Measurements from ENCODE around the gene KRTAP10-4. TPM values are rescaled to one million over a fixed set of nuclear protein-coding genes. Genes with fewer than 3 reads are reported as not detected.

The KRTAP10-4 gene
- total RNA-seq, 1 experiment from 2014 or later: not detected

DNA sequence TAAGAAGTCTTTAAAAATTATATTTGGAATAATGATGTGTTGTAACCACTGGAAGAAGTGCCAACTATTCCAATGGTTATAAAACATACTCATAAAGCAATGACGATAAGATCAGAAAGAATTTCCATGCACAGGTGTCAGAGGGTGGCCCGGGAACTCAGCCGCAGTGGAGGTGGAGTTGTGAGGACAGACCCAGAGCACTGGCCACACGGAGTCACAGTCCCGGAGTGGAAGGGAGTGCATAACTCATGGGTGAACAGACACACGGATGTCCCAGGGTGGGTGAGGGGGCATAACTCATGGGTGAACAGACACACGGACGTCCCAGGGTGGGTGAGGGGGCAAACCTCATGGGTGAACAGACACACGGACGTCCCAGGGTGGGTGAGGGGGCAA is 2.5 kb downstream of the KRTAP10-4 start (continued):
- TF ChIP-seq, protein P1, sequence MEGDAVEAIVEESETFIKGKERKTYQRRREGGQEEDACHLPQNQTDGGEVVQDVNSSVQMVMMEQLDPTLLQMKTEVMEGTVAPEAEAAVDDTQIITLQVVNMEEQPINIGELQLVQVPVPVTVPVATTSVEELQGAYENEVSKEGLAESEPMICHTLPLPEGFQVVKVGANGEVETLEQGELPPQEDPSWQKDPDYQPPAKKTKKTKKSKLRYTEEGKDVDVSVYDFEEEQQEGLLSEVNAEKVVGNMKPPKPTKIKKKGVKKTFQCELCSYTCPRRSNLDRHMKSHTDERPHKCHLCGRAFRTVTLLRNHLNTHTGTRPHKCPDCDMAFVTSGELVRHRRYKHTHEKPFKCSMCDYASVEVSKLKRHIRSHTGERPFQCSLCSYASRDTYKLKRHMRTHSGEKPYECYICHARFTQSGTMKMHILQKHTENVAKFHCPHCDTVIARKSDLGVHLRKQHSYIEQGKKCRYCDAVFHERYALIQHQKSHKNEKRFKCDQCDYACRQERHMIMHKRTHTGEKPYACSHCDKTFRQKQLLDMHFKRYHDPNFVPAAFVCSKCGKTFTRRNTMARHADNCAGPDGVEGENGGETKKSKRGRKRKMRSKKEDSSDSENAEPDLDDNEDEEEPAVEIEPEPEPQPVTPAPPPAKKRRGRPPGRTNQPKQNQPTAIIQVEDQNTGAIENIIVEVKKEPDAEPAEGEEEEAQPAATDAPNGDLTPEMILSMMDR (IDR thresholded peaks at IDR 0.05 in 2 of 3, conservative IDR thresholded peaks at IDR 0.05 in 1 of 3; ENCODE audit: borderline replicate concordance in 1 of 3, insufficient read depth in 1 of 3, low read depth in 2 of 3, low read length in 2 of 3): no peak
- no peak for TF ChIP-seq ATF3 (IDR thresholded peaks at IDR 0.05)

- no peak for ATAC-seq
Measured at GRCh38 chr21:44578371-44579055, 5.0 kb downstream of the KRTAP10-4 start.

More at GRCh38 chr21:44578371-44579055, 5.0 kb downstream of the KRTAP10-4 start:
- DNase-seq (ENCODE audit: low read depth, low spot score): no peak
- H3K79me2 ChIP-seq (ENCODE audit: insufficient read depth, low read length): no peaks in the 10 kb centered on the region
- H3K4me1 ChIP-seq (ENCODE audit: control insufficient read depth in 1 of 2, insufficient read depth in 2 of 2, low read length in 2 of 2): peaks cover 0 to 3% of the 10 kb centered on the region in 2 experiments; a peak in 1 of 4 replicates
- TF ChIP-seq CBX3 (IDR thresholded peaks at IDR 0.05; ENCODE audit: low read depth) (no peak), MAX (IDR thresholded peaks at IDR 0.05) (no peak), TCF7L2 (IDR thresholded peaks at IDR 0.05; ENCODE audit: borderline replicate concordance, extremely low read depth, insufficient read depth, insufficient read length) (no peak), ATF3 (IDR thresholded peaks at IDR 0.05) (no peak), EZH2phosphoT487 (IDR thresholded peaks at IDR 0.05; ENCODE audit: borderline replicate concordance) (no peak), FOSL1 (IDR thresholded peaks at IDR 0.05; ENCODE audit: low read depth) (no peak), SP1 (IDR thresholded peaks at IDR 0.05; ENCODE audit: low read depth) (no peak)
- TF ChIP-seq, protein P2, sequence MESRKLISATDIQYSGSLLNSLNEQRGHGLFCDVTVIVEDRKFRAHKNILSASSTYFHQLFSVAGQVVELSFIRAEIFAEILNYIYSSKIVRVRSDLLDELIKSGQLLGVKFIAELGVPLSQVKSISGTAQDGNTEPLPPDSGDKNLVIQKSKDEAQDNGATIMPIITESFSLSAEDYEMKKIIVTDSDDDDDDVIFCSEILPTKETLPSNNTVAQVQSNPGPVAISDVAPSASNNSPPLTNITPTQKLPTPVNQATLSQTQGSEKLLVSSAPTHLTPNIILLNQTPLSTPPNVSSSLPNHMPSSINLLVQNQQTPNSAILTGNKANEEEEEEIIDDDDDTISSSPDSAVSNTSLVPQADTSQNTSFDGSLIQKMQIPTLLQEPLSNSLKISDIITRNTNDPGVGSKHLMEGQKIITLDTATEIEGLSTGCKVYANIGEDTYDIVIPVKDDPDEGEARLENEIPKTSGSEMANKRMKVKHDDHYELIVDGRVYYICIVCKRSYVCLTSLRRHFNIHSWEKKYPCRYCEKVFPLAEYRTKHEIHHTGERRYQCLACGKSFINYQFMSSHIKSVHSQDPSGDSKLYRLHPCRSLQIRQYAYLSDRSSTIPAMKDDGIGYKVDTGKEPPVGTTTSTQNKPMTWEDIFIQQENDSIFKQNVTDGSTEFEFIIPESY (IDR thresholded peaks at IDR 0.05; ENCODE audit: extremely low read depth, insufficient replicate concordance, low read length): no peak
- no peaks in the 10 kb centered on the region for H3K9me2 ChIP-seq (ENCODE audit: insufficient read depth)
- H3K4me2 ChIP-seq (ENCODE audit: low read length): no peak overlapping the region
- H3K9me3 ChIP-seq (ENCODE audit: control insufficient read depth in 1 of 2, insufficient read depth in 1 of 2, low read depth in 1 of 2, low read length in 2 of 2): peaks cover 0 to 4% of the 10 kb centered on the region in 2 experiments; a peak in 2 of 4 replicates
- intact Hi-C loops (cut with micrococcal nuclease): no loop called here
- H3K4me3 ChIP-seq (replicated peaks in 1 of 2; ENCODE audit: low read depth in 1 of 2, low read length in 2 of 2): no peak overlapping the region
- BruUV-seq (replicated peaks): no TSS peak
- no peaks in the 10 kb centered on the region for H3K36me3 ChIP-seq (ENCODE audit: control insufficient read depth in 1 of 2, insufficient read depth in 2 of 2, low read length in 2 of 2)
- H4K20me1 ChIP-seq (ENCODE audit: insufficient read depth): no peaks in the 10 kb centered on the region
- no peak overlapping the region for H3K27ac ChIP-seq (ENCODE audit: low read depth, low read length)
- ChIA-PET CTCF (no interaction called here), RAD21 (ENCODE audit: low non-redundant PET in 1 of 2, low total read pairs in 2 of 2, uncharacterized antibody in 2 of 2, unreplicated experiment in 2 of 2) (no interaction called here), POLR2A (no interaction called here)
- no peak overlapping the region for H3K9ac ChIP-seq (ENCODE audit: low read length)
- H3K27me3 ChIP-seq (ENCODE audit: insufficient read depth, low read length): no peaks in the 10 kb centered on the region
- no peak overlapping the region for H2AFZ ChIP-seq (ENCODE audit: low read depth, low read length, poor library complexity, severe bottlenecking)
